LNCAP (cell line): ENCODE results near the gene COPG2.

Experiments used
- TF ChIP-seq, protein P1 (sequence below): fragments of 450-650 bp; IDR thresholded peaks from 2 replicates; pipeline ENCODE4 v1.5.1; 2017; ENCODE audit warnings: mild to moderate bottlenecking

Gene COPG2

DNA sequence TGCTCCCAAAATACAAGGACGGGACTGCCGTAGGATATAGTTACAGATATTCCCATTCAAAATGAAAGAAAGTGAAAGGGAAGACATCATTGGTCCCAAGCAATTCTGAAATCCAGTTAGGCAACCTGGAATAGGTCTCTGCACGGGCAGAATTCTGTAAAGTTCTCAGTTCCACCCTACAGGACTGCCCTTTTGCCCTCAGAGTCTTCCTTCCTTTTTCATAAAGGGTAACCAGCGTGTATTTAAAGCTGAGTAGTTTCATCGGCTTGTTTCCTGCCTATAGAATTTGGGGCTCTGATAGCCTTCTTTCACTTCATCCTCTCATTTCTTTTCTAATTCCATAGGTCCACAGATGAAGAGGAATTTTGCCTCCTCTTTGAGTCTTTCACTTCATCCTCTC, 20.0 kb downstream of the COPG2 start:
- TF ChIP-seq, protein P1, sequence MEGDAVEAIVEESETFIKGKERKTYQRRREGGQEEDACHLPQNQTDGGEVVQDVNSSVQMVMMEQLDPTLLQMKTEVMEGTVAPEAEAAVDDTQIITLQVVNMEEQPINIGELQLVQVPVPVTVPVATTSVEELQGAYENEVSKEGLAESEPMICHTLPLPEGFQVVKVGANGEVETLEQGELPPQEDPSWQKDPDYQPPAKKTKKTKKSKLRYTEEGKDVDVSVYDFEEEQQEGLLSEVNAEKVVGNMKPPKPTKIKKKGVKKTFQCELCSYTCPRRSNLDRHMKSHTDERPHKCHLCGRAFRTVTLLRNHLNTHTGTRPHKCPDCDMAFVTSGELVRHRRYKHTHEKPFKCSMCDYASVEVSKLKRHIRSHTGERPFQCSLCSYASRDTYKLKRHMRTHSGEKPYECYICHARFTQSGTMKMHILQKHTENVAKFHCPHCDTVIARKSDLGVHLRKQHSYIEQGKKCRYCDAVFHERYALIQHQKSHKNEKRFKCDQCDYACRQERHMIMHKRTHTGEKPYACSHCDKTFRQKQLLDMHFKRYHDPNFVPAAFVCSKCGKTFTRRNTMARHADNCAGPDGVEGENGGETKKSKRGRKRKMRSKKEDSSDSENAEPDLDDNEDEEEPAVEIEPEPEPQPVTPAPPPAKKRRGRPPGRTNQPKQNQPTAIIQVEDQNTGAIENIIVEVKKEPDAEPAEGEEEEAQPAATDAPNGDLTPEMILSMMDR, result no peak

DNA sequence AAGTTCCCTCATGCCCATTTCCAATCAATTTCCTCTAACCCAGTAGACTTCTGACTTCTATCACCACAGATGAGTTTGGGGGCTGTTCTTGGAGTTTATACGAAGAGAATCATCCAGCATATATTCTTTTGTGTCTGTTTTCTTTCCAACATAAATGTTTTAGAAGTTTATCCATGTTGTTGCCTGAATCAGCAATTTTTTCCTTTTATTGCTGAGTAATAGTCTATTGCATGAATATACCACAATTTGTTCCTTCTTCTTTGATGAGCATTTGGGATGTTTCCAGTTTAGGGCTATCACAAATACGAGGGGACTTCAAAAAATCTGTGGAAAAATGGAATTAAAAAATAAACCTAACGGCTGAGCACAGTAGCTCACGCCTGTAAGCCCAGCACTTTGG, 26.2 kb downstream of the COPG2 start:
- TF ChIP-seq, protein P1, result no peak

DNA sequence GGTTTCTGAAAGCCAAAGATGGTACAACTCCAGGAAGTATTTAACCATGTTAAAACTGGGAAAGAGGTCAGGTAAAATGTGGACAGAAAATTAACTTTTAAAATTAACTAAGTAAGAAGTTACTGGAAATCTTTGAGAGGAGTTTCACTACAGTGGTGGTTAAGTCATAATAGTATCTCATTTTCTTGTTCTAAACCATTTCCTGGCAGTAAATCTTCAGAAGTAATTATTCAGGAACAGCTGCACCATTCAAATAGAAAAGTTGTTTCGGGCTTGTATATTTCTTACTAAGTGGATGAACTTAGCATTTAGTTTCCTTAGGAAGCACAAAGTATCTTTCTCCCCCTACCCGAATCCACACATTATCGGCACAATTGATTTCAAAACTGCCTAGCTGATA, 27.1 kb downstream of the COPG2 start:
- TF ChIP-seq, protein P1, result no peak

DNA sequence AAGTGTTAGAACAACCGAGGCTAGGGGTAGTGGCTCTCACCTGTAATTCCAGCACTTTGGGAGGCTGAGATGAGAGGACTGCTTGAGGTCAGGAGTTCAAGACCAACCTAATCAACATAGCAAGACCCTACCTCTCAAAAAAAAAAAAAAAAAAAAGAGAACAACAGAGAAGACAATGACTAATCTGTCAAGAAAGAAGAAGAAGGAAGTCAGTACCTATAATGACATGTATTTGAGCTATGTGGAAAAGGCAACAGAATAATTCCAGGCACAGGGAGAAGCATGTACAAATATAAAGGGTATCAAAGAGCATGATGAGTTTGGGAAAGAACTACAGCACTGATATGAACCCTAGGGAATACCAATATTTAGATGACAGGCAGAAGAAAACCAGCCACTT, 27.5 kb downstream of the COPG2 start:
- TF ChIP-seq, protein P1, result no peak

DNA sequence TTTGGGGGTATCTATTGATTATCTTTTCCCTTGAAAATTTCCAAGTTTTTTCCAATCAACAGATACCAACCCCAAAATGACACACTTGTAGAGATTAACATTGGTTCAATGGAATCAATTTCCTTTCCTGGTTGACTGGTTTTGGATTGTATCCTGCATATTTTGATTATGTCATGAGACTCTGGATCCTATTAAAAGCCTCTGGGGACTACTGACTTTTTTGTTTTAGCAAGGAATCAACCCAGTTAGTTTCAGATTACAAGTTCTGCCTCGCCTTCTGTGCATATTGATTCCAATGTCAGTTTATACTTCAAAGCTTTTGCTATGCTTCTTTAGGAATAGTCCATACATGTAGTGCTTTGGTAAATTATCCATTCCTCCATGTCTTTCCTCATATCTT, 29.2 kb downstream of the COPG2 start:
- TF ChIP-seq, protein P1, result no peak

DNA sequence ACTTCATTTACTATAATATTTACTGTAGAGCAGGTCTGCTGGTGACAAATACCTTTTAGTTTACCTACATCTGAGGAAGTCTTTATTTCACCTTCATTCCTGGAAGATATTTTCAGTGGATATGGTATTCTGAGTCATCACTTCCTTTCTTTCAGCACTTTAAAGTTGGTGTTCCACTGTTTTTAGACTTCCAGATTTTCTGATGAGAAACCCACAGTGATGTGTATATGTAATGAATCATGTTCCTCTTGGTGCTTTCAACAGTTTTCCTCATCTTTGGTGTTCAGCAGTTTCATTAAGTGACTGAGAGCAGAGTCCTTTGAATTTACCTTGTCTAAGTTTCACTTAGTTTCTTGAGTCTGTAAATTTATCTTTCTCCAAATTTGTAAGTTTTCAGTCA, 36.4 kb downstream of the COPG2 start:
- TF ChIP-seq, protein P1, result no peak

DNA sequence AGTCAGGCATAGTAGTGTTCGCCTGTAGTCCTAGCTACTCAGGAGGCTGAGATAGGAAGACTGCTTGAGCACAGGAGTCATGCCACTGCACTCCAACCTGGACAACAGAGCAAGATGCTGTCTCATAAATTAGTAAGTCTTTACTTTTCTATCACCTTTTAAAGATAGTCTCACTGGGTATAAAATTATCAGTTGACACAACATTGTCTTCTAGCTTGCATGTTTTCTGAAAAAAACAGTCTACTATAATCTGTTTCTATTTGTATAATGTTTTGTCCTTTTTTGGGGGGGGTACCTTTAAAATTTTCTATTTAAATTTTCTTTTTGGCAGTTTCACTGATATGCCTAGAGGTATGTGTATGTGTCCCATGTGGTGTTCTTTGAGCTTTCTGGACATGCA, 39.6 kb downstream of the COPG2 start:
- TF ChIP-seq, protein P1, result no peak

DNA sequence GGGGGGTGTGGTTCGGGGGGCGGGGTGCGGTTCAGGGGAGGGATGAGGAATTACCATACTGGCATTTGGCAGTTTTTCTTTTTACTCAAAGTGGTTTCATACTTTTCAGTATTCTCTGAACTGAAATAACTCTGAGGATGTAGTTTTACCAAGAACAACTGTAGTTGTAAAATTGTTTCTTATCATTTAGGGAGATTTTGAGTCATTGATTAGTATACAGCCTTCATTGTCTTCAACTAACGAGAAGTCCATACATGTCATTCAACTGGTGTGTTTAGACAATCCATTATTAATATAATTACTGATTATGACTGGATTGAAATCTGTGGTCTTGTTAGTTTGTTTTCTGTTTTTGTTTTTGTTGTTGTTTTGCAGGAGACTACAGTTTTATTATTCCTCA, 40.8 kb downstream of the COPG2 start:
- TF ChIP-seq, protein P1, result no peak
